Mesenchymal stem cell (in vitro differentiated cells and primary cell): ENCODE measurements around the gene KDM4E.

ENCODE experiments used
- DNase-seq: peaks from one replicate; pipeline ENCODE4 v3.0.0-alpha.2; 2013
- H2AFZ ChIP-seq: one replicate; pipeline ENCODE4 v1.6.1; 2013; ENCODE audit warnings: low read depth, mild to moderate bottlenecking, control low read depth, inconsistent platforms, low read length, moderate library complexity
- H2AK5ac ChIP-seq: 2 replicates; pipeline ENCODE4 v1.6.1; 2013; ENCODE audit warnings: low read length, moderate library complexity, mild to moderate bottlenecking, inconsistent platforms; ENCODE audit not compliant: severe bottlenecking
- H2BK120ac ChIP-seq: one replicate; pipeline ENCODE4 v1.6.1; 2013; ENCODE audit warnings: low read depth, mild to moderate bottlenecking, inconsistent platforms, low read length, moderate library complexity
- H2BK12ac ChIP-seq, 2 experiments: one replicate each; pipeline ENCODE4 v1.6.1; 2013; ENCODE audit warnings: inconsistent platforms in 2 of 2, low read length in 2 of 2, mild to moderate bottlenecking in 2 of 2, moderate library complexity in 2 of 2, control low read depth in 1 of 2
- H2BK15ac ChIP-seq: one replicate; pipeline ENCODE4 v1.6.1; 2013; ENCODE audit warnings: mild to moderate bottlenecking, low read depth, inconsistent platforms; ENCODE audit not compliant: poor library complexity, severe bottlenecking
- H2BK5ac ChIP-seq: 2 replicates; pipeline ENCODE4 v1.6.1; 2013; ENCODE audit warnings: low read depth, mild to moderate bottlenecking, low read length, control low read depth, inconsistent platforms; ENCODE audit not compliant: poor library complexity, severe bottlenecking
- H3K14ac ChIP-seq, 2 experiments: one replicate each; pipeline ENCODE4 v1.6.1; 2013; ENCODE audit warnings: inconsistent platforms in 2 of 2, low read length in 2 of 2, control low read depth in 1 of 2, mild to moderate bottlenecking in 1 of 2, moderate library complexity in 1 of 2
- H3K18ac ChIP-seq, 2 experiments: one replicate each; pipeline ENCODE4 v1.6.1; 2013; ENCODE audit warnings: inconsistent platforms in 2 of 2, low read length in 2 of 2, control low read depth in 1 of 2, low read depth in 1 of 2, mild to moderate bottlenecking in 1 of 2
- H3K23ac ChIP-seq, 2 experiments: one replicate each; pipeline ENCODE4 v1.6.1; 2013; ENCODE audit warnings: inconsistent platforms in 2 of 2, low read length in 2 of 2, mild to moderate bottlenecking in 2 of 2, moderate library complexity in 2 of 2, control low read depth in 1 of 2
- H3K27ac ChIP-seq: 2 replicates; pipeline ENCODE4 v1.5.1; 2013; ENCODE audit warnings: mild to moderate bottlenecking, moderate library complexity, low read length, control low read depth, inconsistent platforms; ENCODE audit not compliant: poor library complexity, severe bottlenecking
- H3K27me3 ChIP-seq, 2 experiments: 2 replicates each; pipeline versions ENCODE4 v1.6.1 to v1.7.0; 2013; ENCODE audit warnings: low read length in 2 of 2, mild to moderate bottlenecking in 2 of 2, moderate library complexity in 2 of 2, control low read depth in 1 of 2, inconsistent platforms in 1 of 2; ENCODE audit not compliant: control insufficient read depth in 1 of 2, insufficient read depth in 1 of 2
- H3K36me3 ChIP-seq, 2 experiments: 2 replicates each; pipeline versions ENCODE4 v1.6.1 to v1.7.0; 2013; ENCODE audit warnings: low read length in 2 of 2, control low read depth in 1 of 2, inconsistent platforms in 1 of 2, low read depth in 1 of 2, mild to moderate bottlenecking in 1 of 2; ENCODE audit not compliant: insufficient read depth in 2 of 2, control insufficient read depth in 1 of 2
- H3K4ac ChIP-seq, 2 experiments: one replicate each; pipeline ENCODE4 v1.6.1; 2013; ENCODE audit warnings: inconsistent platforms in 2 of 2, low read length in 2 of 2, mild to moderate bottlenecking in 2 of 2, moderate library complexity in 2 of 2, control low read depth in 1 of 2, low read depth in 1 of 2
- H3K4me1 ChIP-seq: 2 replicates; pipeline ENCODE4 v1.6.1; 2013; ENCODE audit warnings: low read depth, low read length, control low read depth; ENCODE audit not compliant: control insufficient read depth, insufficient read depth
- H3K4me2 ChIP-seq: 2 replicates; pipeline ENCODE4 v1.6.1; 2013; ENCODE audit warnings: low read length, mild to moderate bottlenecking, inconsistent platforms; ENCODE audit not compliant: poor library complexity, severe bottlenecking
- H3K4me3 ChIP-seq, 2 experiments: 2 replicates each; pipeline versions ENCODE4 v1.5.1 to v1.7.0; 2013; ENCODE audit warnings: low read length in 2 of 2, mild to moderate bottlenecking in 2 of 2, control low read depth in 1 of 2, low read depth in 1 of 2; ENCODE audit not compliant: insufficient read depth in 1 of 2
- H3K79me1 ChIP-seq: replicated peaks from 2 replicates; pipeline ENCODE4 v1.6.1; 2013; ENCODE audit warnings: mild to moderate bottlenecking, control low read depth, low read length, inconsistent platforms; ENCODE audit not compliant: poor library complexity, severe bottlenecking
- H3K9ac ChIP-seq: 2 replicates; pipeline ENCODE4 v1.7.0; 2013; ENCODE audit warnings: mild to moderate bottlenecking, low read length, moderate library complexity
- H3K9me3 ChIP-seq: 2 replicates; pipeline ENCODE4 v1.7.0; 2013; ENCODE audit warnings: mild to moderate bottlenecking, low read length; ENCODE audit not compliant: control insufficient read depth
- H4K8ac ChIP-seq: one replicate; pipeline ENCODE4 v1.6.1; 2013; ENCODE audit warnings: inconsistent platforms, mild to moderate bottlenecking, low read length, moderate library complexity
- H4K91ac ChIP-seq: one replicate; pipeline ENCODE4 v1.6.1; 2013; ENCODE audit warnings: mild to moderate bottlenecking, low read length, inconsistent platforms
- whole genome bisulfite sequencing: methylation state at CpG from one replicate; pipeline ENCODE4 v1.1.7; 2013; ENCODE audit warnings: mixed read lengths; 5-methylcytosine and 5-hydroxymethylcytosine counted together

The KDM4E gene

GRCh38 chr11:95067841-95068219 is 42.8 kb downstream of the KDM4E start:
- H2AFZ ChIP-seq: peak overlapping the region; percentile 96
- H3K9ac ChIP-seq: peak overlapping the region; percentile 96
- H3K18ac ChIP-seq: peak overlapping the region; percentile 16 to 97
- peak overlapping the region in 1 of 2 experiments; percentile 95 for H3K23ac ChIP-seq
- peak overlapping the region in 1 of 2 experiments; percentile 98 for H3K14ac ChIP-seq
- H2BK120ac ChIP-seq: no peak overlapping the region
- peaks cover 0 to 6% of the 10 kb centered on the region in 2 experiments for H3K36me3 ChIP-seq
- H3K4me2 ChIP-seq: peak overlapping the region; percentile 41
- H3K9me3 ChIP-seq: no peaks in the 10 kb centered on the region
- WGBS: under 1% methylated on average over 16 of the region's 16 CpGs
- no peaks in the 10 kb centered on the region for H3K4me1 ChIP-seq
- no peak for DNase-seq
- H2BK12ac ChIP-seq: peak overlapping the region in 1 of 2 experiments; percentile 92
- no peak overlapping the region for H2BK15ac ChIP-seq
- H3K4me3 ChIP-seq: peak overlapping the region; percentile 69 to 93
- no peaks in the 10 kb centered on the region for H3K27me3 ChIP-seq
- H2AK5ac ChIP-seq: no peak overlapping the region
- H3K27ac ChIP-seq: peak overlapping the region; percentile 78
- H4K8ac ChIP-seq: peak overlapping the region; percentile 72
- peak overlapping the region; percentile 60 for H4K91ac ChIP-seq
- H2BK5ac ChIP-seq: no peak overlapping the region
- peak overlapping the region; percentile 16 to 93 for H3K4ac ChIP-seq
- peaks cover 2% of the 10 kb centered on the region for H3K79me1 ChIP-seq

- no peak overlapping the region for H2AFZ ChIP-seq
- peak overlapping the region; percentile 20 for H3K4me2 ChIP-seq
- H3K23ac ChIP-seq: no peak overlapping the region
- H3K27ac ChIP-seq: no peak overlapping the region
- H3K79me1 ChIP-seq: peaks cover 3% of the 10 kb centered on the region
- H3K9ac ChIP-seq: peak overlapping the region; percentile 96
- no peak overlapping the region for H2BK15ac ChIP-seq
- H3K14ac ChIP-seq: no peak overlapping the region
- no peak overlapping the region for H4K8ac ChIP-seq
- WGBS: 0% methylated on average over 5 of the region's 5 CpGs
- H2AK5ac ChIP-seq: no peak overlapping the region
- no peaks in the 10 kb centered on the region for H3K9me3 ChIP-seq
- H2BK120ac ChIP-seq: no peak overlapping the region
- peaks cover 0 to 6% of the 10 kb centered on the region in 2 experiments for H3K36me3 ChIP-seq
- no peak overlapping the region for H3K4ac ChIP-seq
- H2BK5ac ChIP-seq: no peak overlapping the region
- H2BK12ac ChIP-seq: no peak overlapping the region
- no peak overlapping the region for H3K18ac ChIP-seq
- no peak overlapping the region for H4K91ac ChIP-seq
- peak; percentile 97 for DNase-seq
- peak overlapping the region in 1 of 2 experiments; percentile 93 for H3K4me3 ChIP-seq
- no peaks in the 10 kb centered on the region for H3K27me3 ChIP-seq
- H3K4me1 ChIP-seq: no peaks in the 10 kb centered on the region
These were observed 43.5 kb downstream of the KDM4E start for GRCh38 chr11:95068549-95068948.

DNA sequence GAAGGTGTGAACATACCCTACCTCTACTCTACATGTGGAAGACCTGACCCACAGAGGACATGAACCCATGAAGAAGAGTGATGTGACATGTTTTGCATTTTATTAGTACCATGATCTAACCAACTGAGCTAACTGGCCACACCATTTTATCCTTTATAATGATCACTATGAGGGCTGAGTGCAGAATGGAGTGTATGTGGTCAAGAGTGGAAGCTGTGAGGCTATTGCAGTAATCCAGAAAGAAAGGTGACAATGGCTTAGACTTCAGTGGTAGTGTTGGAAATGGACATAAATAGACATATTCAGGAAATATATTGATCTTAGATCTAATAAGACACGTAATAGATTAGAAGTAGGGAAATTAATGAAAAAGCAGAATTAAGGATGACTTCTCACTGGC is 45.4 kb downstream of the KDM4E start:
- Histone ChIP-seq H3K4ac (no peak overlapping the region), H3K4me3 (no peak overlapping the region), H2AFZ (no peak overlapping the region), H3K27ac (no peak overlapping the region), H3K9me3 (no peaks in the 10 kb centered on the region), H3K36me3 (peaks cover 0 to 6% of the 10 kb centered on the region in 2 experiments), H4K91ac (no peak overlapping the region), H2BK120ac (no peak overlapping the region), H3K4me2 (no peak overlapping the region), H3K27me3 (no peaks in the 10 kb centered on the region), H2AK5ac (no peak overlapping the region), H4K8ac (no peak overlapping the region), H3K23ac (no peak overlapping the region), H3K4me1 (peaks cover 3% of the 10 kb centered on the region), H3K9ac (no peak overlapping the region), H2BK5ac (no peak overlapping the region), H3K18ac (no peak overlapping the region), H2BK12ac (no peak overlapping the region), H2BK15ac (no peak overlapping the region), H3K14ac (no peak overlapping the region), H3K79me1 (peaks cover 3% of the 10 kb centered on the region)
- 93% methylated on average over 1 of the region's 1 CpG for whole genome bisulfite sequencing
- DNase-seq: no peak

DNA sequence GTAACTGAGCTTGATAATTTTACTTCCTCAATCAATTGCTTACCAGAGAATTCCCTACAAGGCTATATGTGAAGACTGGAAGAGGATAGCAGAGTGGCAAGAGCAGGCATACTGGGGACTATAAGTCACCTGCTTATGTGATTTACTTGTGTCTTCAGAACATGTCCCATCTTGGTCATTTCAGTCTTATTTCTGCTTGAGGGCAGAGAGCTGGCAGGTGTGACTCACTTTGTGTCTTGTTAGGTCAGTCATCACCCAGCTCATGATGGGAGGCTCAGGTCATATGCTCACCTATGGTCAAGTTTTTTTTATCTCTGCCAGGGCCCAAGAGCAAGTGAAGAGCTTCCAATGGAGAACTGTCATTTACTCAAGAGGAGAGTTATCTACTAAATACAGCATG is 47.9 kb downstream of the KDM4E start:
- H4K91ac ChIP-seq: no peak overlapping the region
- H3K79me1 ChIP-seq: peaks cover 3% of the 10 kb centered on the region
- H3K4ac ChIP-seq: no peak overlapping the region
- no peak overlapping the region for H3K4me2 ChIP-seq
- no peak overlapping the region for H2BK12ac ChIP-seq
- no peak for DNase-seq
- H3K9ac ChIP-seq: no peak overlapping the region
- peaks cover 3% of the 10 kb centered on the region for H3K4me1 ChIP-seq
- H3K27me3 ChIP-seq: no peaks in the 10 kb centered on the region
- H4K8ac ChIP-seq: no peak overlapping the region
- peaks cover 0 to 6% of the 10 kb centered on the region in 2 experiments for H3K36me3 ChIP-seq
- no peak overlapping the region for H2AFZ ChIP-seq
- H3K18ac ChIP-seq: no peak overlapping the region
- H2BK15ac ChIP-seq: no peak overlapping the region
- no peak overlapping the region for H2AK5ac ChIP-seq
- no peak overlapping the region for H3K4me3 ChIP-seq
- H3K27ac ChIP-seq: no peak overlapping the region
- H2BK5ac ChIP-seq: no peak overlapping the region
- H2BK120ac ChIP-seq: no peak overlapping the region
- H3K23ac ChIP-seq: no peak overlapping the region
- H3K9me3 ChIP-seq: no peaks in the 10 kb centered on the region
- H3K14ac ChIP-seq: no peak overlapping the region
